HEK293 (cell line): Measurements from ENCODE around the gene MPPED2.

ENCODE experiments used
- CTCF ChIA-PET: fragments of 350-600 bp; formaldehyde crosslinking; extraction: SDS; loops from one replicate; lab custom pipeline; 2021; ENCODE audit warnings: antibody characterized with exemption; lab: Yijun Ruan, JAX
- POLR2A ChIA-PET: fragments of 300-600 bp; formaldehyde crosslinking; extraction: SDS; loops from one replicate; lab custom pipeline; 2020; ENCODE audit warnings: antibody characterized with exemption, inconsistent platforms; lab: Yijun Ruan, JAX
- H3K27ac ChIP-seq: fragments of 200-500 bp; sonication (Bioruptor generic); 2 replicates; pipeline ENCODE4 v1.5.1; 2014; ENCODE audit warnings: low read depth, low read length, control low read depth, inconsistent platforms; ENCODE audit errors: extremely low read depth
- H3K36me3 ChIP-seq, 2 experiments: fragments of 200-500 bp in 1 of 2; sonication (Bioruptor generic) in 1 of 2; 1 replicate in 1 of 2; 2 replicates in 1 of 2; pipeline ENCODE4 v1.5.1; 2014 to 2017; ENCODE audit warnings: inconsistent platforms in 2 of 2, low read length in 2 of 2; ENCODE audit not compliant: control insufficient read depth in 2 of 2, insufficient read depth in 1 of 2
- H3K4me1 ChIP-seq: fragments of 200-500 bp; sonication (Bioruptor generic); 2 replicates; pipeline ENCODE4 v1.5.1; 2014; ENCODE audit warnings: mild to moderate bottlenecking, low read length, inconsistent platforms; ENCODE audit not compliant: control insufficient read depth, insufficient read depth
- H3K4me3 ChIP-seq: 2 replicates; pipeline ENCODE4 v1.5.1; 2011; ENCODE audit warnings: low read depth, mild to moderate bottlenecking, control low read depth, low read length, moderate library complexity
- H3K9me3 ChIP-seq: fragments of 200-500 bp; sonication (Bioruptor generic); 2 replicates; pipeline ENCODE4 v1.5.1; 2014; ENCODE audit warnings: low read depth, low read length, inconsistent platforms; ENCODE audit not compliant: control insufficient read depth, insufficient read depth
- PRDM6 ChIP-seq: fragments of 450-650 bp; formaldehyde crosslinking; IDR thresholded peaks from 2 replicates; pipeline ENCODE4 v1.5.1; 2017; ENCODE audit warnings: missing biosample characterization, missing genetic modification characterization
- ZBTB17 ChIP-seq: fragments of 450-650 bp; formaldehyde crosslinking; IDR thresholded peaks from 2 replicates; pipeline ENCODE4 v1.5.1; 2016; ENCODE audit warnings: missing biosample characterization, missing genetic modification characterization
- ZNF138 ChIP-seq: fragments of 450-650 bp; formaldehyde crosslinking; IDR thresholded peaks from 2 replicates; pipeline ENCODE4 v1.5.1; 2016; ENCODE audit warnings: missing biosample characterization, missing genetic modification characterization, borderline replicate concordance
- ZNF157 ChIP-seq: fragments of 450-650 bp; formaldehyde crosslinking; IDR thresholded peaks from 2 replicates; pipeline ENCODE4 v1.5.1; 2016; ENCODE audit warnings: missing biosample characterization, missing genetic modification characterization
- ZNF16 ChIP-seq: fragments of 450-650 bp; formaldehyde crosslinking; IDR thresholded peaks from 2 replicates; pipeline ENCODE4 v1.5.1; 2016; ENCODE audit warnings: low read depth, missing biosample characterization, missing genetic modification characterization
- ZNF174 ChIP-seq: fragments of 450-650 bp; formaldehyde crosslinking; IDR thresholded peaks from 2 replicates; pipeline ENCODE4 v1.5.0; 2017; ENCODE audit warnings: missing biosample characterization, mild to moderate bottlenecking, missing genetic modification characterization
- ZNF18 ChIP-seq: fragments of 450-650 bp; formaldehyde crosslinking; IDR thresholded peaks from 2 replicates; pipeline ENCODE4 v1.5.1; 2016; ENCODE audit warnings: missing biosample characterization, missing genetic modification characterization
- ZNF26 ChIP-seq: fragments of 450-650 bp; formaldehyde crosslinking; IDR thresholded peaks from 2 replicates; pipeline ENCODE4 v1.5.1; 2016; ENCODE audit warnings: missing biosample characterization, missing genetic modification characterization
- ZNF366 ChIP-seq: fragments of 450-650 bp; formaldehyde crosslinking; conservative IDR thresholded peaks from 2 replicates; pipeline ENCODE4 v1.5.1; 2016; ENCODE audit warnings: missing biosample characterization, missing genetic modification characterization
- ZNF391 ChIP-seq: fragments of 450-650 bp; formaldehyde crosslinking; IDR thresholded peaks from 2 replicates; pipeline ENCODE4 v1.5.1; 2016; ENCODE audit warnings: low read depth, missing biosample characterization, missing genetic modification characterization, borderline replicate concordance
- ZNF423 ChIP-seq: fragments of 450-650 bp; formaldehyde crosslinking; IDR thresholded peaks from 2 replicates; pipeline ENCODE4 v1.5.1; 2016; ENCODE audit warnings: missing biosample characterization, missing genetic modification characterization
- ZNF518A ChIP-seq: fragments of 450-650 bp; formaldehyde crosslinking; conservative IDR thresholded peaks from 2 replicates; pipeline ENCODE4 v1.5.1; 2016; ENCODE audit warnings: low read depth, missing biosample characterization, missing genetic modification characterization
- ZNF571 ChIP-seq: fragments of 450-650 bp; formaldehyde crosslinking; IDR thresholded peaks from 2 replicates; pipeline ENCODE4 v1.5.0; 2017; ENCODE audit warnings: missing biosample characterization, missing genetic modification characterization
- ZNF596 ChIP-seq: fragments of 450-650 bp; IDR thresholded peaks from 2 replicates; pipeline ENCODE4 v1.5.0; 2018; ENCODE audit warnings: missing biosample characterization, mild to moderate bottlenecking, missing genetic modification characterization, moderate library complexity
- ZNF677 ChIP-seq: fragments of 450-650 bp; IDR thresholded peaks from 2 replicates; pipeline ENCODE4 v1.5.0; 2018; ENCODE audit warnings: missing biosample characterization, mild to moderate bottlenecking, missing genetic modification characterization, moderate library complexity
- ZNF747 ChIP-seq: fragments of 450-650 bp; formaldehyde crosslinking; IDR thresholded peaks from 2 replicates; pipeline ENCODE4 v1.5.1; 2016; ENCODE audit warnings: missing biosample characterization, missing genetic modification characterization

The MPPED2 gene

GRCh38 chr11:30406978-30407762 lies 179.0 kb downstream of the MPPED2 start:
- Histone ChIP-seq H3K9me3 (no peaks in the 10 kb centered on the region), H3K4me1 (no peaks in the 10 kb centered on the region), H3K4me3 (no peak overlapping the region), H3K27ac (no peak overlapping the region), H3K36me3 (no peaks in the 10 kb centered on the region)
- ChIA-PET POLR2A (no interaction called here), CTCF (interaction anchor here (0.6 kb wide), 1 partner anchor 888 kb away, joined by 4 read pairs; no protein-coding TSS in a partner anchor)
- TF ChIP-seq ZNF677 (no peak), ZNF391 (tag by site-specific recombination) (no peak)

- TF ChIP-seq ZNF571 (tag by site-specific recombination) (no peak), ZNF174 (tag by site-specific recombination) (no peak), ZNF18 (tag by site-specific recombination) (no peak), ZNF138 (no peak), ZNF596 (tag by site-specific recombination) (no peak), ZNF26 (no peak), ZBTB17 (tag by site-specific recombination) (no peak), ZNF747 (tag by site-specific recombination) (no peak), PRDM6 (tag by site-specific recombination) (no peak), ZNF518A (no peak), ZNF16 (tag by site-specific recombination) (no peak), ZNF157 (tag by site-specific recombination) (no peak), ZNF423 (no peak), ZNF366 (no peak)
- ChIA-PET POLR2A (no interaction called here), CTCF (no interaction called here)
- Histone ChIP-seq H3K4me1 (no peaks in the 10 kb centered on the region), H3K9me3 (no peaks in the 10 kb centered on the region), H3K4me3 (no peak overlapping the region), H3K36me3 (no peaks in the 10 kb centered on the region), H3K27ac (no peak overlapping the region)
Observed at GRCh38 chr11:30405385-30405784, 180.8 kb downstream of the MPPED2 start.
